HG02885 (cell line): ENCODE measurements around the gene BCS1L.
"Not testable (repeated sequence)": the region's sequence is repeated elsewhere in the genome, so short reads cannot be mapped to it uniquely, and the experiment has no call there.

ENCODE experiments used
- ATAC-seq: cut with Tn5 transposase; IDR thresholded peaks from one replicate; pipeline ENCODE4 v1.9.1; 2021; ENCODE audit warnings: mild to moderate bottlenecking; ENCODE audit not compliant: unreplicated experiment, poor library complexity

Gene BCS1L

GRCh38 chr2:218658671-218659257 is 719 bp upstream of the BCS1L start:
- ATAC-seq, result peak; percentile 31

GRCh38 chr2:218659988-218660358 is 490 bp downstream of the BCS1L start:
- no peak for ATAC-seq

- no peak for ATAC-seq
Observed at GRCh38 chr2:218662377-218662776, 2.9 kb downstream of the BCS1L start.

GRCh38 chr2:218662827-218663226 is 3.3 kb downstream of the BCS1L start:
- no peak for ATAC-seq

GRCh38 chr2:218663901-218664300 is 4.4 kb downstream of the BCS1L start:
- ATAC-seq, result no peak

GRCh38 chr2:218664653-218665052 is 5.2 kb downstream of the BCS1L start:
- no peak for ATAC-seq

GRCh38 chr2:218671097-218671653 is 11.7 kb downstream of the BCS1L start:
- ATAC-seq, result no peak

- ATAC-seq, result peak; percentile 98
Observed at GRCh38 chr2:218671654-218672566, 12.4 kb downstream of the BCS1L start, which contains the start of the genes RNF25 and STK36. Gene RNF25, minus strand, starts transcription at chr2:218672002. Its CDS starts 32 bp downstream, at chr2:218671970. Gene STK36, plus strand, starts transcription at chr2:218672086. Its CDS starts 744 bp downstream, at chr2:218672830.

GRCh38 chr2:218679119-218679518 is 19.6 kb downstream of the BCS1L start:
- no peak for ATAC-seq

GRCh38 chr2:218680061-218680460 is 20.6 kb downstream of the BCS1L start:
- no peak for ATAC-seq

- not testable (repeated sequence) for ATAC-seq
Observed at GRCh38 chr2:218687400-218688060, 28.0 kb downstream of the BCS1L start.

GRCh38 chr2:218691234-218691633 is 31.8 kb downstream of the BCS1L start:
- ATAC-seq, result no peak

GRCh38 chr2:218694405-218695145 is 35.1 kb downstream of the BCS1L start:
- no peak for ATAC-seq

- ATAC-seq, result no peak
Observed at GRCh38 chr2:218698885-218699284, 39.4 kb downstream of the BCS1L start.

- ATAC-seq, result no peak
Observed at GRCh38 chr2:218701806-218702205, 42.3 kb downstream of the BCS1L start.

GRCh38 chr2:218703341-218703740 is 43.9 kb downstream of the BCS1L start:
- no peak for ATAC-seq

GRCh38 chr2:218708086-218708485 is 48.6 kb downstream of the BCS1L start:
- ATAC-seq, result peak; percentile 21

GRCh38 chr2:218709908-218710307 is 50.4 kb downstream of the BCS1L start:
- ATAC-seq, result no peak

- ATAC-seq, result no peak
Observed at GRCh38 chr2:218710334-218710686, 50.8 kb downstream of the BCS1L start.
